Measurements from ENCODE around the gene SIAH2.

DNA sequence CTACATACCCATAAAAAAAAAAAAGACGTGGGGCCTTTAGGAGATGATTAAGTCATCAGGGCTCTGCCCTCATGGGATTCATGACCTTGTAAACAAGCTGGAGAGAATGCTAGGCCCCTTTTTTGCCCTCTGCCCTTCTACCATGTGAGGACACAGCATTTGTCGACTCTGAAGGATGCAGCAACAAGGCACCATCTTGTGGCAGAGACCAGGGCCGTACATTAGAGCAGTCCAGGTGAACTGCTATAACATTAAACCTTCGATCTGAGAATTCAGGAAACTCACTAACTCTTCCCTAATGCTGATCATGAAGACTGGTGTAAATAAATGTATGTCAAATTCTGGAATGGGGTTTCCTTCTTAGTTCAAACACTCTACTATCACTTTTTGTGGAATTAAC lies 30.7 kb upstream of the SIAH2 start:
- TF ChIP-seq POLR2AphosphoS5 (IDR thresholded peaks at IDR 0.05; ENCODE audit: low read depth, low read length) (no peak), POLR2A (IDR thresholded peaks at IDR 0.05; ENCODE audit: low read depth, low read length) (no peak)
